Neural cell (in vitro differentiated cells): ENCODE results near the gene AUNIP. TPM values are rescaled to one million over a fixed set of nuclear protein-coding genes. Genes with fewer than 3 reads are reported as not detected.

ENCODE experiments used
- H2AFZ ChIP-seq: fragments of 200-600, 300-800 bp; sonication (generic), shearing (Covaris generic); 2 replicates; pipeline ENCODE4 v1.6.0; 2014; ENCODE audit warnings: low read depth, mild to moderate bottlenecking, antibody characterized with exemption, low read length, moderate library complexity
- H3F3A ChIP-seq: fragments of 200-600 bp; shearing (Covaris generic); 2 replicates; pipeline ENCODE4 v1.6.1; 2016; ENCODE audit warnings: mild to moderate bottlenecking, moderate library complexity, mixed read lengths, antibody characterized with exemption, low read length; ENCODE audit not compliant: insufficient read depth, poor library complexity, severe bottlenecking
- H3K27ac ChIP-seq: fragments of 200-600, 300-800 bp; sonication (generic), shearing (Covaris generic); 2 replicates; pipeline ENCODE4 v1.5.1; 2014; ENCODE audit warnings: mild to moderate bottlenecking, low read length, moderate library complexity
- H3K27me3 ChIP-seq: fragments of 300-800, 200-600 bp; sonication (generic), shearing (Covaris generic); 2 replicates; pipeline ENCODE4 v1.6.0; 2014; ENCODE audit warnings: mild to moderate bottlenecking, low read depth, low read length, moderate library complexity; ENCODE audit not compliant: insufficient read depth
- H3K36me3 ChIP-seq: fragments of 300-800, 200-600 bp; sonication (generic), shearing (Covaris generic); 2 replicates; pipeline ENCODE4 v1.5.1; 2014; ENCODE audit warnings: mild to moderate bottlenecking, antibody characterized with exemption, low read length, moderate library complexity; ENCODE audit not compliant: insufficient read depth
- H3K4me2 ChIP-seq: fragments of 300-800, 200-600 bp; sonication (generic), shearing (Covaris generic); 2 replicates; pipeline ENCODE4 v1.6.0; 2014; ENCODE audit warnings: mild to moderate bottlenecking, low read length
- H3K4me3 ChIP-seq: fragments of 300-800, 200-600 bp; sonication (generic), shearing (Covaris generic); 2 replicates; pipeline ENCODE4 v1.5.1; 2014; ENCODE audit warnings: mild to moderate bottlenecking, low read length, moderate library complexity
- H3K79me2 ChIP-seq: fragments of 200-600 bp; shearing (Covaris generic); replicated peaks from 2 replicates; pipeline ENCODE4 v1.6.0; 2014; ENCODE audit warnings: mild to moderate bottlenecking, low read length, moderate library complexity; ENCODE audit not compliant: insufficient read depth
- H3K9ac ChIP-seq: fragments of 300-800, 200-600 bp; sonication (generic), shearing (Covaris generic); 2 replicates; pipeline ENCODE4 v1.6.1; 2016; ENCODE audit warnings: mild to moderate bottlenecking, low read length, mixed read lengths
- H3K9me2 ChIP-seq: fragments of 200-600 bp; shearing (Covaris generic); 2 replicates; pipeline ENCODE4 v1.6.1; 2016; ENCODE audit warnings: mild to moderate bottlenecking, low read length, mixed read lengths; ENCODE audit not compliant: insufficient read depth
- H3K9me3 ChIP-seq: fragments of 200-600, 300-800 bp; sonication (generic), shearing (Covaris generic); 2 replicates; pipeline ENCODE4 v1.6.1; 2016; ENCODE audit warnings: mild to moderate bottlenecking, mixed run types, low read length, moderate library complexity, mixed read lengths
- H4K20me1 ChIP-seq: fragments of 200-600 bp; shearing (Covaris generic); 2 replicates; pipeline ENCODE4 v1.6.1; 2016; ENCODE audit warnings: mild to moderate bottlenecking, mixed run types; ENCODE audit not compliant: insufficient read depth
- EP300 ChIP-seq: fragments of 450-650 bp; conservative IDR thresholded peaks from 2 replicates; pipeline ENCODE4 v1.6.1; 2014; ENCODE audit warnings: antibody characterized with exemption, mild to moderate bottlenecking, moderate library complexity; ENCODE audit not compliant: poor library complexity, severe bottlenecking
- EZH2 ChIP-seq: fragments of 200-600, 300-800 bp; shearing (Covaris generic), sonication (generic); IDR thresholded peaks from 2 replicates; pipeline ENCODE4 v1.6.1; 2014; ENCODE audit warnings: antibody characterized with exemption, low read length, borderline replicate concordance, mild to moderate bottlenecking; ENCODE audit not compliant: insufficient read depth, poor library complexity, severe bottlenecking
- MXI1 ChIP-seq: fragments of 450-650 bp; conservative IDR thresholded peaks from 2 replicates; pipeline ENCODE4 v1.6.1; 2014; ENCODE audit warnings: antibody characterized with exemption, mild to moderate bottlenecking; ENCODE audit not compliant: poor library complexity, severe bottlenecking
- POLR2AphosphoS5 ChIP-seq: IDR thresholded peaks from 2 replicates; pipeline ENCODE4 v1.6.1; 2012
- RAD21 ChIP-seq: fragments of 450-650 bp; conservative IDR thresholded peaks from 2 replicates; pipeline ENCODE4 v1.6.1; 2014; ENCODE audit warnings: antibody characterized with exemption, mild to moderate bottlenecking, moderate library complexity
- SMC3 ChIP-seq: fragments of 450-650 bp; conservative IDR thresholded peaks from 2 replicates; pipeline ENCODE4 v1.6.1; 2014; ENCODE audit warnings: antibody characterized with exemption, mild to moderate bottlenecking, moderate library complexity; ENCODE audit not compliant: poor library complexity
- TAF1 ChIP-seq: IDR thresholded peaks from 2 replicates; pipeline ENCODE4 v1.6.1; 2012; ENCODE audit warnings: low read depth
- polyA plus RNA-seq: library from polyadenylated mRNA; depleted of rRNA; stranded (reverse); fragments of >200 nt; gene quantifications from 2 replicates; pipeline ENCODE4 v1.2.3, GENCODE V29; 2014
- TF ChIP-seq, protein P1 (sequence below): IDR thresholded peaks from 2 replicates; pipeline ENCODE4 v1.6.1; 2012; ENCODE audit warnings: borderline replicate concordance
- TF ChIP-seq, protein P2 (sequence below): fragments of 450-650 bp; IDR thresholded peaks from 2 replicates; pipeline ENCODE4 v1.5.1; 2014; ENCODE audit warnings: antibody characterized with exemption, mild to moderate bottlenecking, moderate library complexity; ENCODE audit not compliant: poor library complexity, severe bottlenecking

AUNIP gene
- polyA plus RNA-seq, 1 donor from 2014 or later = 0.48 TPM

DNA sequence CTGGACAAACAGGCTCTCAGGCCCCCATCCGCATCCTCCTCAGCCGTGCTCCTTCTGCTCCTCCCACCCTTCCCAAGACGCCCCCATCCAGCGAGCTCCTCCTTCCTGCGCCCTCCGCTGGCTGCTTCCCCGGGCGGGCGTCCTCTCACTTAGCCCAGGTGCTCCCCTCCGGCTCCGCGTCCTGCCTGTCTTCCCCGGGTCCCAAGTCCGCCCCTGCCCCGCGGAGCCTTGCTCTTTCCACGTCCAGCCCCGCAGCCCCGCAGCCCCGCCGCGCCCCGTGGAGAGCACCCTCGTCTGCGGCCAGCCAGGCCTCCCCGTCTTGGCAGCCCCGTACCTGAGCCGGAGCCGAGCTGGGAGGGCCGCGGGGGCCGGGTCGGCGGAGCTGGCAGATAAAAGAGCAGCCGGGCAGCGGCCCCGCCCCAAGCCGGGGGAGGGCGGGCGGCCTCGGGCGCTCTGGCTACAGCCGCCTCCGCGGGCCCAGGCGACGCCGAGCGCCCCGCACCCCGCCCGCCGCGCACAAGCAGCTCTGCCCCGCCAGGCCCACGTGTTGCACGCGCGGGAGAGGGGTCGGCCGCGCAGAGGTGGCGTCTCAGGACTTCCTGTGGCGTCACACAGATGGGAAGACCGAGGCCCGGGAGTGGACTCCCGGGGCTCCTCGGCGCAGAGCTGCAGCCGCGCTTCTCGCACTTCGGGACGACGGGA lies 16.0 kb upstream of the AUNIP start, which contains the start of gene PAQR7:
Gene PAQR7, minus strand, starts transcription at position 555 of the 702 bp plus-strand sequence. CDS start 11,869 bp downstream, outside the sequence.
- Histone ChIP-seq H3K9me3 (no peaks in the 10 kb centered on the region), H3F3A (no peaks in the 10 kb centered on the region), H3K9me2 (no peaks in the 10 kb centered on the region), H3K36me3 (no peaks in the 10 kb centered on the region), H4K20me1 (no peaks in the 10 kb centered on the region), H3K27me3 (peaks cover 21% of the 10 kb centered on the region), H2AFZ (no peak within 1 kb of the TSS), H3K9ac (peak within 1 kb of the TSS; percentile 61), H3K27ac (no peak within 1 kb of the TSS), H3K4me2 (no peak within 1 kb of the TSS), H3K4me3 (peak within 1 kb of the TSS; percentile 64), H3K79me2 (no peaks in the 10 kb centered on the region)
- peak; percentile 19 for TF ChIP-seq EP300
- TF ChIP-seq RAD21 = no peak
- TF ChIP-seq, protein P1, sequence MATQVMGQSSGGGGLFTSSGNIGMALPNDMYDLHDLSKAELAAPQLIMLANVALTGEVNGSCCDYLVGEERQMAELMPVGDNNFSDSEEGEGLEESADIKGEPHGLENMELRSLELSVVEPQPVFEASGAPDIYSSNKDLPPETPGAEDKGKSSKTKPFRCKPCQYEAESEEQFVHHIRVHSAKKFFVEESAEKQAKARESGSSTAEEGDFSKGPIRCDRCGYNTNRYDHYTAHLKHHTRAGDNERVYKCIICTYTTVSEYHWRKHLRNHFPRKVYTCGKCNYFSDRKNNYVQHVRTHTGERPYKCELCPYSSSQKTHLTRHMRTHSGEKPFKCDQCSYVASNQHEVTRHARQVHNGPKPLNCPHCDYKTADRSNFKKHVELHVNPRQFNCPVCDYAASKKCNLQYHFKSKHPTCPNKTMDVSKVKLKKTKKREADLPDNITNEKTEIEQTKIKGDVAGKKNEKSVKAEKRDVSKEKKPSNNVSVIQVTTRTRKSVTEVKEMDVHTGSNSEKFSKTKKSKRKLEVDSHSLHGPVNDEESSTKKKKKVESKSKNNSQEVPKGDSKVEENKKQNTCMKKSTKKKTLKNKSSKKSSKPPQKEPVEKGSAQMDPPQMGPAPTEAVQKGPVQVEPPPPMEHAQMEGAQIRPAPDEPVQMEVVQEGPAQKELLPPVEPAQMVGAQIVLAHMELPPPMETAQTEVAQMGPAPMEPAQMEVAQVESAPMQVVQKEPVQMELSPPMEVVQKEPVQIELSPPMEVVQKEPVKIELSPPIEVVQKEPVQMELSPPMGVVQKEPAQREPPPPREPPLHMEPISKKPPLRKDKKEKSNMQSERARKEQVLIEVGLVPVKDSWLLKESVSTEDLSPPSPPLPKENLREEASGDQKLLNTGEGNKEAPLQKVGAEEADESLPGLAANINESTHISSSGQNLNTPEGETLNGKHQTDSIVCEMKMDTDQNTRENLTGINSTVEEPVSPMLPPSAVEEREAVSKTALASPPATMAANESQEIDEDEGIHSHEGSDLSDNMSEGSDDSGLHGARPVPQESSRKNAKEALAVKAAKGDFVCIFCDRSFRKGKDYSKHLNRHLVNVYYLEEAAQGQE = no peak
- TF ChIP-seq EZH2 = no peak
- TF ChIP-seq MXI1 = peak; percentile 46
- peak; percentile 24 for TF ChIP-seq TAF1
- TF ChIP-seq, protein P2, sequence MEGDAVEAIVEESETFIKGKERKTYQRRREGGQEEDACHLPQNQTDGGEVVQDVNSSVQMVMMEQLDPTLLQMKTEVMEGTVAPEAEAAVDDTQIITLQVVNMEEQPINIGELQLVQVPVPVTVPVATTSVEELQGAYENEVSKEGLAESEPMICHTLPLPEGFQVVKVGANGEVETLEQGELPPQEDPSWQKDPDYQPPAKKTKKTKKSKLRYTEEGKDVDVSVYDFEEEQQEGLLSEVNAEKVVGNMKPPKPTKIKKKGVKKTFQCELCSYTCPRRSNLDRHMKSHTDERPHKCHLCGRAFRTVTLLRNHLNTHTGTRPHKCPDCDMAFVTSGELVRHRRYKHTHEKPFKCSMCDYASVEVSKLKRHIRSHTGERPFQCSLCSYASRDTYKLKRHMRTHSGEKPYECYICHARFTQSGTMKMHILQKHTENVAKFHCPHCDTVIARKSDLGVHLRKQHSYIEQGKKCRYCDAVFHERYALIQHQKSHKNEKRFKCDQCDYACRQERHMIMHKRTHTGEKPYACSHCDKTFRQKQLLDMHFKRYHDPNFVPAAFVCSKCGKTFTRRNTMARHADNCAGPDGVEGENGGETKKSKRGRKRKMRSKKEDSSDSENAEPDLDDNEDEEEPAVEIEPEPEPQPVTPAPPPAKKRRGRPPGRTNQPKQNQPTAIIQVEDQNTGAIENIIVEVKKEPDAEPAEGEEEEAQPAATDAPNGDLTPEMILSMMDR = no peak
- no peak for TF ChIP-seq POLR2AphosphoS5
- TF ChIP-seq SMC3 = peak; percentile 11

DNA sequence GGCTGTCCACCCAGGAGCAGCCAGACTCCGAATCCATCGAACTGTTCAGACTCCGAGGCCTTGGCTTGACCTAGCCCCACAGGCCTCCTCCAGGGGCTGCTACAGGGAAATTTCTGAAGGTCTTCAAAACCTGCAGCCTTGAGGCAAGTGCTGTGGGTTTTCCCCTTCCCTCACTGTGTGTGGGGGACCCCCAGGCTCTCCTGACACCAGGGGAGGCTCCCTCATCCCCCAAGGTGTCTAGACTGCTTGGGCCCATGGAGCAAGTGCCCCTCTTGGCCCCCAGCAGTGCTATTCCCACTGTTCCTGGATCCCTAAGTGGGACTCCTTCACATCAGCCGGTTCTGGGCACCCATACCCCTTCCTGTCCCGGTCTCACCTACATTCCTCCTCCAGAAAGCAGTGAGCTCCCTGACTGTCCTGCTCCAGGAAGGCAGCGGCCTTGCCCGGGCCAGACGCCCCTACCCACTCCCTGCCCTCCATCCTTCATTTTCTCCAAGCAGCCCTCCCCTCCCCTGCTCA lies 15.4 kb upstream of the AUNIP start:
- H2AFZ ChIP-seq = no peak overlapping the region
- H3K4me2 ChIP-seq = no peak overlapping the region

More for the DNA sequence above, 15.4 kb upstream of the AUNIP start:
- no peaks in the 10 kb centered on the region for H4K20me1 ChIP-seq
- H3K36me3 ChIP-seq = no peaks in the 10 kb centered on the region
- H3K9me2 ChIP-seq = no peaks in the 10 kb centered on the region
- peaks cover 21% of the 10 kb centered on the region for H3K27me3 ChIP-seq
- H3K9ac ChIP-seq = peak overlapping the region; percentile 61
- TF ChIP-seq, protein P1 = no peak
- TF ChIP-seq POLR2AphosphoS5 (no peak), MXI1 (no peak), TAF1 (no peak), EP300 (no peak), SMC3 (no peak), EZH2 (no peak)
- H3K27ac ChIP-seq = no peak overlapping the region
- no peaks in the 10 kb centered on the region for H3K9me3 ChIP-seq
- no peaks in the 10 kb centered on the region for H3F3A ChIP-seq
- H3K4me3 ChIP-seq = peak overlapping the region; percentile 64
- no peaks in the 10 kb centered on the region for H3K79me2 ChIP-seq
